ENCODE measurements around the gene CCDC14.
A peak's percentile ranks its signal among the peaks of the same experiment; 100 is the strongest.
"Not testable (repeated sequence)": the region's sequence is repeated elsewhere in the genome, so short reads cannot be mapped to it uniquely, and the experiment has no call there.

CCDC14 gene

GRCh38 chr3:123960781-123961507 lies at the start of gene CCDC14:
CCDC14 (minus strand) TSS chr3:123961229; CDS start chr3:123961173, 56 bp downstream.
- FAIRE-seq: peak; percentile 78
- peak; percentile 98 for DNase-seq (ENCODE audit: low spot score)

GRCh38 chr3:124008321-124008720 lies 47.3 kb upstream of the CCDC14 start:
- FAIRE-seq; DNase-seq (ENCODE audit: low spot score): not testable (repeated sequence)

GRCh38 chr3:124007186-124007585 lies 46.2 kb upstream of the CCDC14 start:
- no peak for DNase-seq (ENCODE audit: low spot score)
- no peak for FAIRE-seq

- FAIRE-seq; DNase-seq (ENCODE audit: low spot score): not testable (repeated sequence)
Measured at GRCh38 chr3:124002405-124003079, 41.5 kb upstream of the CCDC14 start.

GRCh38 chr3:124001366-124001765 lies 40.3 kb upstream of the CCDC14 start:
- FAIRE-seq: peak; percentile 13
- not testable (repeated sequence) for DNase-seq (ENCODE audit: low spot score)

- DNase-seq (ENCODE audit: low spot score) (no peak), FAIRE-seq (no peak)
Measured at GRCh38 chr3:123997543-123997942, 36.5 kb upstream of the CCDC14 start.

GRCh38 chr3:123993818-123994217 lies 32.8 kb upstream of the CCDC14 start:
- DNase-seq (ENCODE audit: low spot score) (no peak), FAIRE-seq (no peak)

- DNase-seq (ENCODE audit: low spot score): not testable (repeated sequence)
- FAIRE-seq: peak; percentile 99
Measured at GRCh38 chr3:123991730-123992588, 30.9 kb upstream of the CCDC14 start, which contains the start of gene ROPN1. ROPN1 (minus strand) TSS chr3:123992124; CDS start chr3:123980481, 11,643 bp downstream.

GRCh38 chr3:123986427-123986826 lies 25.4 kb upstream of the CCDC14 start:
- FAIRE-seq (no peak), DNase-seq (ENCODE audit: low spot score) (no peak)

GRCh38 chr3:123984957-123985356 lies 23.9 kb upstream of the CCDC14 start:
- DNase-seq (ENCODE audit: low spot score): no peak
- FAIRE-seq: no peak

GRCh38 chr3:123984350-123984749 lies 23.3 kb upstream of the CCDC14 start:
- no peak for FAIRE-seq
- DNase-seq (ENCODE audit: low spot score): no peak

GRCh38 chr3:123981317-123981716 lies 20.3 kb upstream of the CCDC14 start:
- not testable (repeated sequence) for DNase-seq (ENCODE audit: low spot score); FAIRE-seq

- FAIRE-seq (no peak), DNase-seq (ENCODE audit: low spot score) (no peak)
Measured at GRCh38 chr3:123980539-123980938, 19.5 kb upstream of the CCDC14 start.

GRCh38 chr3:123979525-123980501 lies 18.8 kb upstream of the CCDC14 start:
- FAIRE-seq: peak; percentile 99
- peak; percentile 56 for DNase-seq (ENCODE audit: low spot score)

- not testable (repeated sequence) for FAIRE-seq
Measured at GRCh38 chr3:123976904-123977303, 15.9 kb upstream of the CCDC14 start.

GRCh38 chr3:123976181-123976898 lies 15.3 kb upstream of the CCDC14 start:
- not testable (repeated sequence) for DNase-seq (ENCODE audit: low spot score); FAIRE-seq

More at GRCh38 chr3:123976904-123977303, 15.9 kb upstream of the CCDC14 start:
- DNase-seq (ENCODE audit: low spot score): not testable (repeated sequence)

GRCh38 chr3:123975030-123975429 lies 14.0 kb upstream of the CCDC14 start:
- DNase-seq (ENCODE audit: low spot score); FAIRE-seq: not testable (repeated sequence)

- DNase-seq (ENCODE audit: low spot score) (no peak), FAIRE-seq (no peak)
Measured at GRCh38 chr3:123971406-123971805, 10.4 kb upstream of the CCDC14 start.

- DNase-seq (ENCODE audit: low spot score); FAIRE-seq: not testable (repeated sequence)
Measured at GRCh38 chr3:123967260-123967659, 6.2 kb upstream of the CCDC14 start.

All from urothelium cell line (cell line).